ENCODE results near the gene ZCCHC14. TPM values are rescaled to one million over a fixed set of nuclear protein-coding genes. Genes with fewer than 3 reads are reported as not detected.

The ZCCHC14 gene
- total and polyA plus RNA-seq, 2 of the 13 experiments (the other 11 are each of a cell fraction or from before 2014, with no cell fraction given) = 12.4 to 12.5 TPM

DNA sequence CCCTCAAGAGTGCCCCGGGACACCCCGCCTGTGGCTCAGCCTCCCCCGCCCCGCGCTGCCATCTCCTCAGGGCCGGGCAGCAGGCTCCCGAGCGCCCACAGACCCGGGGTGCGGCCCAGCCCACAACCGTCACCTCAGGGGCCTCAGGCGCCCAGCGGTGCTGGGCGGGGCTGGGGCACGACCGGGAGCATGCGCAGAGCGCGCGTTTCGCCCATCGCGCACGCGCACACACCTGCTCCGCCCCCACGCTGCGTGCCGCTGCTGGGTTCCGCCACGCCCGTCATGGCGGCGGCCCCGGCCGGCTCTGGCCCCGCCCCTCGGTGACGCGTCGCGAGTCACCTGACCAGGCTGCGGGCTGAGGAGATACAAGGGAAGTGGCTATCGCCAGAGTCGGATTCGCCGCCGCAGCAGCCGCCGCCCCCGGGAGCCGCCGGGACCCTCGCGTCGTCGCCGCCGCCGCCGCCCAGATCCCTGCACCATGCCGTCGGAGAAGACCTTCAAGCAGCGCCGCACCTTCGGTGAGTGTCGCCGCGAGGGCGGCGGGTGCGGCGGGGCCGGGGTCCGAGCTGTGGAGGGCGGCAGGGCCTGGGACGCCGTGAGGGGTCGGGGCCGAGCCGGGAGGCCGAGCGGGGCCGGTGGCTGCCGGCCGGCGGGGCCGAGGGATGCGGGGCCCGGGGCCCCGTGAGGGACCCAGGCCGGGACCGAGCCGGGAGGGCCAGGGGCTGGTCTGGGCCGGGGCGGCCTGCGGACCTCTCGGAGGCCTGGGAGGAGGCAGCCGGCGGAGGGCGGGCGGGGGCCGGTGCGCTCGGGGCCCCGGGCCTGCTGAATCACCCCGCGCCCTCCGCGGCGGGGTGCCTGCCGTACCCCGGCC is 100.6 kb downstream of the ZCCHC14 start, which contains the start of gene MAP1LC3B (continued):
- TF ChIP-seq, protein P1, sequence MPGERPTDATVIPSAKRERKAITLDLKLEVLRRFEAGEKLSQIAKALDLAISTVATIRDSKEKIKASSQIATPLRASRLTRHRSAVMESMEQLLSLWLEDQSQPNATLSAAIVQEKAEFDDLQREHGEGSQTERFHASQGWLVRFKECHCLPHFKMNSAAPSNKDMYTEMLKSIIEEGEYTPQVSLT (CRISPR knock-in tag; IDR thresholded peaks at IDR 0.05; ENCODE audit: borderline replicate concordance, low read depth) = no peak; the same call in 1 of the 2 replicates
- peak; percentile 86; the same call in 1 of the 2 replicates for TF ChIP-seq ZNF549 (CRISPR knock-in tag; IDR thresholded peaks at IDR 0.05)
- TF ChIP-seq, protein P2, sequence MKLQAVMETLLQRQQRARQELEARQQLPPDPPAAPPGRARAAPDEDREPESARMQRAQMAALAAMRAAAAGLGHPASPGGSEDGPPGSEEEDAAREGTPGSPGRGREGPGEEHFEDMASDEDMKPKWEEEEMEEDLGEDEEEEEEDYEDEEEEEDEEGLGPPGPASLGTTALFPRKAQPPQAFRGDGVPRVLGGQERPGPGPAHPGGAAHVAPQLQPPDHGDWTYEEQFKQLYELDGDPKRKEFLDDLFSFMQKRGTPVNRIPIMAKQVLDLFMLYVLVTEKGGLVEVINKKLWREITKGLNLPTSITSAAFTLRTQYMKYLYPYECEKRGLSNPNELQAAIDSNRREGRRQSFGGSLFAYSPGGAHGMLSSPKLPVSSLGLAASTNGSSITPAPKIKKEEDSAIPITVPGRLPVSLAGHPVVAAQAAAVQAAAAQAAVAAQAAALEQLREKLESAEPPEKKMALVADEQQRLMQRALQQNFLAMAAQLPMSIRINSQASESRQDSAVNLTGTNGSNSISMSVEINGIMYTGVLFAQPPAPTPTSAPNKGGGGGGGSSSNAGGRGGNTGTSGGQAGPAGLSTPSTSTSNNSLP (IDR thresholded peaks at IDR 0.05; ENCODE audit: low read depth, low read length) = peak; percentile 79; the same call in 1 of the 2 replicates
- TF ChIP-seq, protein P3, sequence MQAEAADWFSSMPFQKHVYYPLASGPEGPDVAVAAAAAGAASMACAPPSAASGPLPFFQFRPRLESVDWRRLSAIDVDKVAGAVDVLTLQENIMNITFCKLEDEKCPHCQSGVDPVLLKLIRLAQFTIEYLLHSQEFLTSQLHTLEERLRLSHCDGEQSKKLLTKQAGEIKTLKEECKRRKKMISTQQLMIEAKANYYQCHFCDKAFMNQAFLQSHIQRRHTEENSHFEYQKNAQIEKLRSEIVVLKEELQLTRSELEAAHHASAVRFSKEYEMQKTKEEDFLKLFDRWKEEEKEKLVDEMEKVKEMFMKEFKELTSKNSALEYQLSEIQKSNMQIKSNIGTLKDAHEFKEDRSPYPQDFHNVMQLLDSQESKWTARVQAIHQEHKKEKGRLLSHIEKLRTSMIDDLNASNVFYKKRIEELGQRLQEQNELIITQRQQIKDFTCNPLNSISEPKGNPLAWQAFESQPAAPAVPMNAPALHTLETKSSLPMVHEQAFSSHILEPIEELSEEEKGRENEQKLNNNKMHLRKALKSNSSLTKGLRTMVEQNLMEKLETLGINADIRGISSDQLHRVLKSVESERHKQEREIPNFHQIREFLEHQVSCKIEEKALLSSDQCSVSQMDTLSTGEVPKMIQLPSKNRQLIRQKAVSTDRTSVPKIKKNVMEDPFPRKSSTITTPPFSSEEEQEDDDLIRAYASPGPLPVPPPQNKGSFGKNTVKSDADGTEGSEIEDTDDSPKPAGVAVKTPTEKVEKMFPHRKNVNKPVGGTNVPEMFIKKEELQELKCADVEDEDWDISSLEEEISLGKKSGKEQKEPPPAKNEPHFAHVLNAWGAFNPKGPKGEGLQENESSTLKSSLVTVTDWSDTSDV (CRISPR knock-in tag; IDR thresholded peaks at IDR 0.05) = peak; percentile 71; the same call in 1 of the 2 replicates
- peak; percentile 88 for TF ChIP-seq PHF20 (CRISPR knock-in tag; IDR thresholded peaks at IDR 0.05)
- TF ChIP-seq ZFP41 (CRISPR knock-in tag; IDR thresholded peaks at IDR 0.05; ENCODE audit: borderline replicate concordance) = no peak
- peak; percentile 99; the same call in 1 of the 2 replicates for TF ChIP-seq ZNF234 (CRISPR knock-in tag; conservative IDR thresholded peaks at IDR 0.05)
- TF ChIP-seq, protein P4, sequence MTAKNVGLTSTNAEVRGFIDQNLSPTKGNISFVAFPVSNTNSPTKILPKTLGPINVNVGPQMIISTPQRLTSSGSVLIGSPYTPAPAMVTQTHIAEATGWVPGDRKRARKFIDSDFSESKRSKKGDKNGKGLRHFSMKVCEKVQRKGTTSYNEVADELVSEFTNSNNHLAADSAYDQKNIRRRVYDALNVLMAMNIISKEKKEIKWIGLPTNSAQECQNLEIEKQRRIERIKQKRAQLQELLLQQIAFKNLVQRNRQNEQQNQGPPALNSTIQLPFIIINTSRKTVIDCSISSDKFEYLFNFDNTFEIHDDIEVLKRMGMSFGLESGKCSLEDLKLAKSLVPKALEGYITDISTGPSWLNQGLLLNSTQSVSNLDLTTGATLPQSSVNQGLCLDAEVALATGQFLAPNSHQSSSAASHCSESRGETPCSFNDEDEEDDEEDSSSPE (CRISPR knock-in tag; IDR thresholded peaks at IDR 0.05) = peak; percentile 67; the same call in 1 of the 2 replicates
- TF ChIP-seq, protein P5, sequence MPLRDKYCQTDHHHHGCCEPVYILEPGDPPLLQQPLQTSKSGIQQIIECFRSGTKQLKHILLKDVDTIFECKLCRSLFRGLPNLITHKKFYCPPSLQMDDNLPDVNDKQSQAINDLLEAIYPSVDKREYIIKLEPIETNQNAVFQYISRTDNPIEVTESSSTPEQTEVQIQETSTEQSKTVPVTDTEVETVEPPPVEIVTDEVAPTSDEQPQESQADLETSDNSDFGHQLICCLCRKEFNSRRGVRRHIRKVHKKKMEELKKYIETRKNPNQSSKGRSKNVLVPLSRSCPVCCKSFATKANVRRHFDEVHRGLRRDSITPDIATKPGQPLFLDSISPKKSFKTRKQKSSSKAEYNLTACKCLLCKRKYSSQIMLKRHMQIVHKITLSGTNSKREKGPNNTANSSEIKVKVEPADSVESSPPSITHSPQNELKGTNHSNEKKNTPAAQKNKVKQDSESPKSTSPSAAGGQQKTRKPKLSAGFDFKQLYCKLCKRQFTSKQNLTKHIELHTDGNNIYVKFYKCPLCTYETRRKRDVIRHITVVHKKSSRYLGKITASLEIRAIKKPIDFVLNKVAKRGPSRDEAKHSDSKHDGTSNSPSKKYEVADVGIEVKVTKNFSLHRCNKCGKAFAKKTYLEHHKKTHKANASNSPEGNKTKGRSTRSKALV (CRISPR knock-in tag; IDR thresholded peaks at IDR 0.05) = no peak
- no peak for TF ChIP-seq ZNF333 (CRISPR knock-in tag; IDR thresholded peaks at IDR 0.05; ENCODE audit: borderline replicate concordance)
- peak; percentile 94 for TF ChIP-seq ZC3H13 (CRISPR knock-in tag; IDR thresholded peaks at IDR 0.05)
- TF ChIP-seq ZNF790 (CRISPR knock-in tag; IDR thresholded peaks at IDR 0.05; ENCODE audit: borderline replicate concordance) = peak; percentile 97; the same call in 1 of the 2 replicates
- TF ChIP-seq, protein P6, sequence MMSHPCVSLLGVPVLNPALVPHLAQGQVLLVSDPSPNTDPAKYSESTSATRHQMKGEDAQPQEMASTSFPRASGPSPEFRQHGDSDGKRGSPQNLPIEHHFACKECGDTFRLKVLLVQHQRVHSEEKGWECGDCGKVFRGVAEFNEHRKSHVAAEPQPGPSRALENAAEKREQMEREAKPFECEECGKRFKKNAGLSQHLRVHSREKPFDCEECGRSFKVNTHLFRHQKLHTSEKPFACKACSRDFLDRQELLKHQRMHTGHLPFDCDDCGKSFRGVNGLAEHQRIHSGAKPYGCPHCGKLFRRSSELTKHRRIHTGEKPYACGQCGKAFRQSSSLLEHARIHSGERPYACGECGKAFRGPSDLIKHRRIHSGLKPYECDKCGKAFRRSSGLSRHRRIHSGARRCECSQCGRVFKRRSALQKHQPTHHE (CRISPR knock-in tag; IDR thresholded peaks at IDR 0.05; ENCODE audit: borderline replicate concordance) = peak; percentile 55
- peak; percentile 27; the same call in 1 of the 2 replicates for TF ChIP-seq HNF4G (IDR thresholded peaks at IDR 0.05; ENCODE audit: borderline replicate concordance, low read depth, low read length)
- peak; percentile 51; the same call in 1 of the 2 replicates for TF ChIP-seq HNF4G (CRISPR knock-in tag; IDR thresholded peaks at IDR 0.05; ENCODE audit: borderline replicate concordance, low read depth)
- TF ChIP-seq SMAD1 (CRISPR knock-in tag; IDR thresholded peaks at IDR 0.05; ENCODE audit: borderline replicate concordance, low read depth) = peak; percentile 98; the same call in 1 of the 2 replicates
- no peak; the same call in 1 of the 2 replicates for TF ChIP-seq MTF2 (CRISPR knock-in tag; IDR thresholded peaks at IDR 0.05; ENCODE audit: borderline replicate concordance)

Measured in HepG2 (cell line).